Mammary epithelial cell (primary cell): ENCODE data around the gene USP17L21.
"Not testable (repeated sequence)": the region's sequence is repeated elsewhere in the genome, so short reads cannot be mapped to it uniquely, and the experiment has no call there.

Source experiments
- CTCF ChIP-seq, 2 donors: IDR thresholded peaks in 1 of 2; conservative IDR thresholded peaks in 1 of 2; 2 replicates each; pipeline ENCODE4 v1.5.1; 2011 to 2012; ENCODE audit warnings: inconsistent platforms in 2 of 2, low read length in 2 of 2, mild to moderate bottlenecking in 2 of 2, control low read depth in 1 of 2, low read depth in 1 of 2; ENCODE audit not compliant: insufficient read depth in 1 of 2; ENCODE audit errors: extremely low read depth in 1 of 2
- EZH2 ChIP-seq: IDR thresholded peaks from 2 replicates; pipeline ENCODE4 v1.6.1; 2012; ENCODE audit warnings: low read length, inconsistent platforms, borderline replicate concordance

- not testable (repeated sequence) for TF ChIP-seq CTCF (conservative IDR thresholded peaks at IDR 0.05 in 1 of 2, IDR thresholded peaks at IDR 0.05 in 1 of 2; ENCODE audit: extremely low read depth in 1 of 2, insufficient read depth in 1 of 2, low read depth in 1 of 2, low read length in 2 of 2); EZH2
Measured at GRCh38 chr4:9247953-9248680, 14.6 kb upstream of the USP17L21 start, which contains the start of gene USP17L18.
